IMR-90 (cell line): ENCODE measurements around the gene PSRC1. TPM values are rescaled to one million over a fixed set of nuclear protein-coding genes. Genes with fewer than 3 reads are reported as not detected.

Experiments used
- ATAC-seq: fragments of 200-7000 bp; cut with Tn5 transposase; 2 replicates; pipeline ENCODE4 v1.9.1; 2020; ENCODE audit warnings: low read depth, mild to moderate bottlenecking, moderate library complexity
- BruUV-seq: library from RNA; stranded (reverse); fragments of 400-500 nt; replicated peaks from 2 replicates; lab custom pipeline; 2021; lab: Mats Ljungman, UMichigan
- CTCF ChIA-PET: fragments of 300-600 bp; formaldehyde crosslinking; extraction: SDS; loops from one replicate; lab custom pipeline; 2021; ENCODE audit warnings: antibody characterized with exemption; lab: Yijun Ruan, JAX
- POLR2A ChIA-PET: fragments of 300-600 bp; sonication (Branson Sonifier 250); formaldehyde crosslinking; loops from one replicate; lab custom pipeline; 2022; ENCODE audit warnings: antibody characterized with exemption; ENCODE audit not compliant: unreplicated experiment; lab: Charles Lee
- DNase-seq: peaks from one replicate; pipeline ENCODE4 v3.0.0; 2013
- H2AFZ ChIP-seq: replicated peaks from 2 replicates; pipeline ENCODE3; 2013; ENCODE audit warnings: low read length, mild to moderate bottlenecking; ENCODE audit not compliant: poor library complexity
- H2AK5ac ChIP-seq: 2 replicates; pipeline ENCODE4 v1.6.1; 2013; ENCODE audit warnings: low read depth, low read length, inconsistent platforms
- H2AK9ac ChIP-seq: replicated peaks from 2 replicates; pipeline ENCODE3; 2013; ENCODE audit warnings: mild to moderate bottlenecking, low read depth, low read length, moderate library complexity; ENCODE audit not compliant: poor library complexity
- H2BK120ac ChIP-seq: 2 replicates; pipeline ENCODE4 v1.6.1; 2013; ENCODE audit warnings: low read depth, low read length, inconsistent platforms
- H2BK15ac ChIP-seq: 3 replicates; pipeline ENCODE4 v1.6.1; 2013; ENCODE audit warnings: low read depth, low read length, inconsistent platforms
- H2BK20ac ChIP-seq: 2 replicates; pipeline ENCODE4 v1.6.1; 2013; ENCODE audit warnings: low read depth, mild to moderate bottlenecking, inconsistent platforms, low read length, moderate library complexity
- H2BK5ac ChIP-seq: 2 replicates; pipeline ENCODE4 v1.6.1; 2013; ENCODE audit warnings: mild to moderate bottlenecking, low read depth, low read length, inconsistent platforms; ENCODE audit not compliant: poor library complexity, severe bottlenecking
- H3K14ac ChIP-seq: replicated peaks from 2 replicates; pipeline ENCODE4 v1.6.1; 2013; ENCODE audit warnings: low read depth, low read length, inconsistent platforms
- H3K18ac ChIP-seq: 2 replicates; pipeline ENCODE4 v1.6.1; 2013; ENCODE audit warnings: low read depth, low read length, control low read depth
- H3K23ac ChIP-seq: 2 replicates; pipeline ENCODE4 v1.6.1; 2013; ENCODE audit warnings: low read depth, low read length, inconsistent platforms
- H3K27ac ChIP-seq: 2 replicates; pipeline ENCODE4 v1.5.1; 2013; ENCODE audit warnings: mild to moderate bottlenecking, control low read depth, low read length; ENCODE audit not compliant: insufficient read depth
- H3K27me3 ChIP-seq: 2 replicates; pipeline ENCODE4 v1.6.1; 2013; ENCODE audit warnings: low read length; ENCODE audit not compliant: control insufficient read depth, insufficient read depth
- H3K36me3 ChIP-seq: 2 replicates; pipeline ENCODE4 v1.6.1; 2013; ENCODE audit warnings: low read length, mixed read lengths; ENCODE audit not compliant: control insufficient read depth, insufficient read depth
- H3K4ac ChIP-seq: 2 replicates; pipeline ENCODE4 v1.6.1; 2013; ENCODE audit warnings: low read depth, low read length, inconsistent platforms
- H3K4me1 ChIP-seq: 2 replicates; pipeline ENCODE4 v1.6.1; 2013; ENCODE audit warnings: low read length, mixed read lengths; ENCODE audit not compliant: control insufficient read depth, insufficient read depth
- H3K4me2 ChIP-seq: 2 replicates; pipeline ENCODE4 v1.6.1; 2013; ENCODE audit warnings: low read depth, mild to moderate bottlenecking, control low read depth, low read length, moderate library complexity
- H3K4me3 ChIP-seq: 2 replicates; pipeline ENCODE4 v1.5.1; 2013; ENCODE audit warnings: low read depth, mild to moderate bottlenecking, control low read depth, low read length, moderate library complexity; ENCODE audit not compliant: insufficient read depth
- H3K56ac ChIP-seq: 2 replicates; pipeline ENCODE4 v1.6.1; 2013; ENCODE audit warnings: low read length, inconsistent platforms; ENCODE audit not compliant: insufficient read depth; ENCODE audit errors: extremely low read depth
- H3K79me1 ChIP-seq, 2 experiments: 2 replicates each; pipeline ENCODE4 v1.6.1; 2013; ENCODE audit warnings: low read length in 2 of 2, inconsistent platforms in 1 of 2, low read depth in 1 of 2
- H3K9ac ChIP-seq: 2 replicates; pipeline ENCODE4 v1.6.1; 2013; ENCODE audit warnings: low read depth, low read length, control low read depth
- H3K9me1 ChIP-seq: 2 replicates; pipeline ENCODE4 v1.6.1; 2013; ENCODE audit warnings: low read length, inconsistent platforms; ENCODE audit not compliant: insufficient read depth
- H3K9me3 ChIP-seq: 2 replicates; pipeline ENCODE4 v1.6.1; 2013; ENCODE audit warnings: low read length; ENCODE audit not compliant: control insufficient read depth, insufficient read depth
- H4K20me1 ChIP-seq: 2 replicates; pipeline ENCODE4 v1.6.1; 2013; ENCODE audit warnings: low read length, inconsistent platforms; ENCODE audit not compliant: insufficient read depth
- H4K5ac ChIP-seq: 2 replicates; pipeline ENCODE4 v1.6.1; 2013; ENCODE audit warnings: mild to moderate bottlenecking, low read depth, low read length, control low read depth
- H4K8ac ChIP-seq, 2 experiments: 2 replicates each; pipeline ENCODE4 v1.6.1; 2013; ENCODE audit warnings: low read depth in 2 of 2, low read length in 2 of 2, control low read depth in 1 of 2, inconsistent platforms in 1 of 2
- H4K91ac ChIP-seq: 2 replicates; pipeline ENCODE4 v1.6.1; 2013; ENCODE audit warnings: low read depth, low read length, inconsistent platforms; ENCODE audit not compliant: insufficient read depth
- CEBPB ChIP-seq: IDR thresholded peaks from 2 replicates; pipeline ENCODE4 v1.6.1; 2012; ENCODE audit warnings: low read depth, low read length, improper control_type of control experiment
- ELK1 ChIP-seq: fragments of 150-350 bp; IDR thresholded peaks from 2 replicates; pipeline ENCODE4 v1.6.1; 2016; ENCODE audit warnings: low read depth, mild to moderate bottlenecking, low read length, moderate library complexity, borderline replicate concordance
- MAFK ChIP-seq: IDR thresholded peaks from 2 replicates; pipeline ENCODE4 v1.6.1; 2012; ENCODE audit warnings: low read depth, low read length, improper control_type of control experiment
- WGBS, 2 experiments: methylation state at CpG; one replicate each; pipeline versions ENCODE4 v1.1.5 to v1.1.7; 2013; ENCODE audit warnings: missing lambda C conversion rate in 2 of 2; ENCODE audit not compliant: insufficient read length in 1 of 2; ENCODE audit errors: extremely low coverage in 2 of 2; 5-methylcytosine and 5-hydroxymethylcytosine counted together
- dilution Hi-C: fragments of 300-500 bp; cut with HindIII; formaldehyde crosslinking; loops from one replicate; pipeline ENCODE4 v1.14.3; 2018; ENCODE audit warnings: low sequenced_read_pairs; ENCODE audit not compliant: unreplicated experiment
- in situ Hi-C: fragments of 300-500 bp; cut with MboI; formaldehyde crosslinking; loops from 3 replicates; pipeline ENCODE4 v1.14.3; 2019; ENCODE audit warnings: low sequenced_read_pairs, inconsistent platforms, mixed read lengths
- intact Hi-C: fragments of 100-400 bp; cut with micrococcal nuclease; formaldehyde crosslinking; loops from 2 replicates; pipeline ENCODE4 v1.10.0; 2022
- polyA plus RNA-seq, 3 experiments: library from polyadenylated mRNA; depleted of rRNA; stranded (reverse); fragments of >200 nt; gene quantifications; 2 replicates each; pipeline ENCODE4 v1.2.3, GENCODE V29; 2012; ENCODE audit warnings: low replicate concordance in 1 of 3
- total RNA-seq: library from RNA; depleted of rRNA; stranded (reverse); fragments of >200 nt; gene quantifications from 2 replicates; pipeline ENCODE4 v1.2.3, GENCODE V29; 2012

The PSRC1 gene
- total and polyA plus RNA-seq, 2 of the 4 experiments (the other 2 are of a cell fraction) = 34.6 to 40.3 TPM

- TF ChIP-seq MAFK (no peak), CEBPB (no peak), ELK1 (no peak)
Measured at GRCh38 chr1:109281680-109282496, 1.1 kb downstream of the PSRC1 start (continued).

- no peak overlapping the region for H3K4me2 ChIP-seq
- no peak overlapping the region for H2BK5ac ChIP-seq
- intact Hi-C loops (loop anchor here (10.0 kb wide), 1 partner anchor 344 kb away; no protein-coding TSS in a partner anchor), dilution Hi-C loops (no loop called here), in situ Hi-C loops (no loop called here)
- no peaks in the 10 kb centered on the region for H3K9me3 ChIP-seq
- DNase-seq (no peak), ATAC-seq (no peak)
- H4K91ac ChIP-seq = no peak overlapping the region
- peaks cover 6% of the 10 kb centered on the region; the same call in 1 of the 2 replicates for H3K9me1 ChIP-seq
- no peak overlapping the region for H3K18ac ChIP-seq
- H2BK15ac ChIP-seq = no peak overlapping the region
- POLR2A ChIA-PET = no interaction called here
- H4K5ac ChIP-seq = no peak overlapping the region
- H2AK9ac ChIP-seq = peak overlapping the region; percentile 47
- CTCF ChIA-PET = no interaction called here
- H3K4ac ChIP-seq = no peak overlapping the region
- BruUV-seq = no TSS peak
- H2AFZ ChIP-seq = no peak overlapping the region
- no peak overlapping the region for H2BK120ac ChIP-seq
- H4K20me1 ChIP-seq = no peaks in the 10 kb centered on the region
- no peaks in the 10 kb centered on the region for H3K27me3 ChIP-seq
- no peak overlapping the region; a peak in 2 of 4 replicates for H4K8ac ChIP-seq
- H2BK20ac ChIP-seq = no peak overlapping the region
- H2AK5ac ChIP-seq = peak overlapping the region; percentile 0; the same call in 1 of the 2 replicates
- peaks cover 6% of the 10 kb centered on the region for H3K36me3 ChIP-seq
- no peak overlapping the region; the same call in 1 of the 2 replicates for H3K9ac ChIP-seq
- no peak for TF ChIP-seq ELK1
- peak overlapping the region; percentile 93; the same call in 1 of the 2 replicates for H3K23ac ChIP-seq
- WGBS, 2 experiments = no CpG with 5 or more reads among the region's 12 CpGs
- H3K79me1 ChIP-seq = peaks cover 15 to 56% of the 10 kb centered on the region in 2 experiments
- no peak overlapping the region for H3K27ac ChIP-seq
- H3K4me3 ChIP-seq = no peak overlapping the region
- H3K56ac ChIP-seq = no peak overlapping the region
- H3K14ac ChIP-seq = no peak overlapping the region
- peaks cover 8% of the 10 kb centered on the region for H3K4me1 ChIP-seq
Measured at GRCh38 chr1:109280862-109281261, 2.1 kb downstream of the PSRC1 start.
